ENCODE data around the gene SMARCB1.

DNA sequence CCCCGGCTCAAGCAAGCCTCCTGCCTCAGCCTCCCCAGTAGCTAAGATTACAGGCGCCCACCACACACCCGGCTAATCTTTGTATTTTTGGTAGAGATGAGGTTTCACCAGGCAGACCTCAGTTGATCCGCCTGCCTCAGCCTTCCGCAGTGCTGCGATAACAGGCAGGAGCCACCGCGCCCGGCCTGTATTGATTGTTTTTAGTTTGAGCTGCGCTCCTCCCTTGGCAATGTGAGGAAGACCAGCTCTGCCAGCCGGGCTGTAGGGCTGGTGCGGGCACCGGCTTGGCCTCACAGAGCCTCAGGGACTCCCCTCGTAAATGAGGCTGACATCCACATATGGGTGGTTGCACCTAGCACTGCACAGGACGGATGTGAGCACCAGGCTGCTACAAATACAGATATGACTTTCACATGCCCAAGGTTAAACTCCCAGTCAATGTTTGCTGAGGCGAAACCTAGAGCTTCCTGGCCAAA is 63.4 kb downstream of the SMARCB1 start:
- TF ChIP-seq CTCF (conservative IDR thresholded peaks at IDR 0.05; ENCODE audit: low read depth, low read length) (no peak), POLR2A (IDR thresholded peaks at IDR 0.05; ENCODE audit: low read depth, low read length) (no peak), RAD21 (IDR thresholded peaks at IDR 0.05; ENCODE audit: low read length) (no peak), RCOR1 (IDR thresholded peaks at IDR 0.05; ENCODE audit: insufficient replicate concordance, low read length) (no peak), USF2 (IDR thresholded peaks at IDR 0.05; ENCODE audit: low read depth, low read length) (no peak), BHLHE40 (IDR thresholded peaks at IDR 0.05; ENCODE audit: low read depth, low read length) (no peak), MXI1 (IDR thresholded peaks at IDR 0.05; ENCODE audit: borderline replicate concordance, low read depth, low read length) (no peak), RFX5 (IDR thresholded peaks at IDR 0.05; ENCODE audit: low read depth, low read length) (no peak)
